Coronary artery (tissue), 2 donors: ENCODE data around the gene MTIF3.

ENCODE experiments used
- DNase-seq: peaks from one replicate; pipeline ENCODE4 v3.0.0-alpha.2; 2017; ENCODE audit warnings: low spot score
- H3K27ac ChIP-seq, 2 donors: fragments of 200-600 bp; sonication (generic); one replicate each; pipeline ENCODE4 v1.5.1; 2016 to 2019
- H3K4me3 ChIP-seq: fragments of 200-600 bp; sonication (generic); 2 replicates; pipeline ENCODE4 v1.5.1; 2016; ENCODE audit warnings: mild to moderate bottlenecking, moderate library complexity
- CTCF ChIP-seq: fragments of 200-600 bp; sonication (generic); IDR thresholded peaks from one replicate; pipeline ENCODE4 v1.5.1; 2019; ENCODE audit warnings: antibody characterized with exemption

The MTIF3 gene

GRCh38 chr13:27415116-27415515 lies 35.2 kb downstream of the MTIF3 start:
- no peak overlapping the region for H3K27ac ChIP-seq
- no peak overlapping the region for H3K4me3 ChIP-seq
- DNase-seq, result no peak
- TF ChIP-seq CTCF, result no peak

- H3K4me3 ChIP-seq, result no peak overlapping the region
- no peak for TF ChIP-seq CTCF
- H3K27ac ChIP-seq, result no peak overlapping the region
- DNase-seq, result no peak
These were observed 39.0 kb downstream of the MTIF3 start for GRCh38 chr13:27411341-27411740.

GRCh38 chr13:27409013-27409412 lies 41.4 kb downstream of the MTIF3 start:
- no peak overlapping the region for H3K4me3 ChIP-seq
- TF ChIP-seq CTCF, result no peak
- no peak overlapping the region for H3K27ac ChIP-seq
- DNase-seq, result no peak

GRCh38 chr13:27408074-27408473 lies 42.3 kb downstream of the MTIF3 start:
- no peak for TF ChIP-seq CTCF
- DNase-seq, result no peak
- H3K27ac ChIP-seq, result no peak overlapping the region
- no peak overlapping the region for H3K4me3 ChIP-seq

- no peak for TF ChIP-seq CTCF
- DNase-seq, result no peak
- Histone ChIP-seq H3K27ac (no peak overlapping the region), H3K4me3 (no peak overlapping the region)
These were observed 44.0 kb downstream of the MTIF3 start for GRCh38 chr13:27406178-27406939.

- TF ChIP-seq CTCF, result no peak
- no peak overlapping the region for H3K4me3 ChIP-seq
- no peak for DNase-seq
- no peak overlapping the region for H3K27ac ChIP-seq
These were observed 44.7 kb downstream of the MTIF3 start for GRCh38 chr13:27405546-27406134.

- Histone ChIP-seq H3K27ac (no peak overlapping the region), H3K4me3 (no peak overlapping the region)
- no peak for DNase-seq
- TF ChIP-seq CTCF, result no peak
These were observed 45.7 kb downstream of the MTIF3 start for GRCh38 chr13:27404680-27405079.
